Mesothelial cell of epicardium (in vitro differentiated cells): ENCODE data around the gene CCNJL. TPM values are rescaled to one million over a fixed set of nuclear protein-coding genes. Genes with fewer than 3 reads are reported as not detected.

Experiments used
- DNase-seq, 2 experiments: peaks; one replicate each; pipeline ENCODE4 v3.0.0; 2021; ENCODE audit warnings: low spot score in 2 of 2; ENCODE audit not compliant: unreplicated experiment in 2 of 2
- H3K27ac Mint-ChIP-seq: 2 replicates; pipeline ENCODE4 v1.8.0; 2021; ENCODE audit warnings: mixed read lengths
- H3K27me3 Mint-ChIP-seq: 2 replicates; pipeline ENCODE4 v1.8.0; 2021; ENCODE audit warnings: low read depth, mixed read lengths
- H3K36me3 Mint-ChIP-seq: 2 replicates; pipeline ENCODE4 v1.8.0; 2021; ENCODE audit warnings: mixed read lengths
- H3K4me1 Mint-ChIP-seq: 2 replicates; pipeline ENCODE4 v1.8.0; 2021; ENCODE audit warnings: mixed read lengths
- H3K4me3 Mint-ChIP-seq: 2 replicates; pipeline ENCODE4 v1.8.0; 2021; ENCODE audit warnings: mild to moderate bottlenecking, moderate library complexity, mixed read lengths
- H3K9me3 Mint-ChIP-seq: 2 replicates; pipeline ENCODE4 v1.8.0; 2021; ENCODE audit warnings: mixed read lengths
- CTCF ChIP-seq: fragments of 200-600 bp; sonication (generic); IDR thresholded peaks from one replicate; pipeline ENCODE4 v1.5.0; 2021; ENCODE audit warnings: antibody characterized with exemption; ENCODE audit not compliant: unreplicated experiment
- total RNA-seq: library from RNA; stranded (reverse); gene quantifications from 3 replicates; pipeline ENCODE4 v1.2.1, GENCODE V29; 2021

The CCNJL gene
- 8.2 to 9.7 TPM (median 8.9 TPM) in 3 replicates for total RNA-seq

GRCh38 chr5:160312134-160312959 is at the start of gene CCNJL:
TSS of gene CCNJL (minus strand) at chr5:160312564. CDS start at chr5:160311923, 641 bp downstream.
- Mint-ChIP-seq H3K36me3 (peaks cover 3% of the 10 kb centered on the region), H3K9me3 (no peaks in the 10 kb centered on the region), H3K27ac (peak within 1 kb of the TSS; percentile 86), H3K4me1 (peaks cover 24% of the 10 kb centered on the region), H3K4me3 (peak within 1 kb of the TSS; percentile 96), H3K27me3 (peaks cover 3% of the 10 kb centered on the region)
- peak; percentile 67 to 82 for DNase-seq
- no peak for TF ChIP-seq CTCF

GRCh38 chr5:160361624-160362228 is 49.4 kb upstream of the CCNJL start:
- Mint-ChIP-seq H3K27me3 (no peaks in the 10 kb centered on the region), H3K27ac (no peak overlapping the region), H3K4me1 (peaks cover 26% of the 10 kb centered on the region), H3K4me3 (no peak overlapping the region), H3K36me3 (no peaks in the 10 kb centered on the region), H3K9me3 (no peaks in the 10 kb centered on the region)
- TF ChIP-seq CTCF: no peak
- no peak for DNase-seq

- H3K27ac Mint-ChIP-seq: no peak overlapping the region
- peaks cover 26% of the 10 kb centered on the region for H3K4me1 Mint-ChIP-seq
- H3K4me3 Mint-ChIP-seq: no peak overlapping the region
- H3K27me3 Mint-ChIP-seq: no peaks in the 10 kb centered on the region
- no peak for TF ChIP-seq CTCF
- no peaks in the 10 kb centered on the region for H3K36me3 Mint-ChIP-seq
- H3K9me3 Mint-ChIP-seq: no peaks in the 10 kb centered on the region
- DNase-seq: no peak
Measured at GRCh38 chr5:160360310-160360709, 47.9 kb upstream of the CCNJL start.

GRCh38 chr5:160359816-160360215 is 47.5 kb upstream of the CCNJL start:
- Mint-ChIP-seq H3K9me3 (no peaks in the 10 kb centered on the region), H3K36me3 (no peaks in the 10 kb centered on the region), H3K4me3 (no peak overlapping the region), H3K4me1 (peaks cover 26% of the 10 kb centered on the region), H3K27ac (peak overlapping the region; percentile 4), H3K27me3 (no peaks in the 10 kb centered on the region)
- no peak for TF ChIP-seq CTCF
- DNase-seq: no peak

- Mint-ChIP-seq H3K9me3 (no peaks in the 10 kb centered on the region), H3K4me3 (no peak overlapping the region), H3K27me3 (no peaks in the 10 kb centered on the region), H3K4me1 (peaks cover 26% of the 10 kb centered on the region), H3K27ac (no peak overlapping the region), H3K36me3 (no peaks in the 10 kb centered on the region)
- no peak for TF ChIP-seq CTCF
- no peak for DNase-seq
Measured at GRCh38 chr5:160359242-160359641, 46.9 kb upstream of the CCNJL start.
